IMR-90 (cell line): ENCODE data around the gene PRAF2.

ENCODE experiments used
- CEBPB ChIP-seq: IDR thresholded peaks from 2 replicates; pipeline ENCODE4 v1.6.1; 2012; ENCODE audit warnings: low read depth, low read length, improper control_type of control experiment
- POLR2A ChIP-seq: IDR thresholded peaks from 2 replicates; pipeline ENCODE4 v1.6.1; 2012; ENCODE audit warnings: mild to moderate bottlenecking, low read depth, low read length
- RAD21 ChIP-seq: IDR thresholded peaks from 2 replicates; pipeline ENCODE4 v1.6.1; 2012; ENCODE audit warnings: low read length, improper control_type of control experiment
- TF ChIP-seq, protein P1 (sequence below): conservative IDR thresholded peaks from 2 replicates; pipeline ENCODE4 v1.5.1; 2012; ENCODE audit warnings: mild to moderate bottlenecking, low read depth, low read length, improper control_type of control experiment
- TF ChIP-seq, protein P2 (sequence below): fragments of 150-350 bp; IDR thresholded peaks from 2 replicates; pipeline ENCODE4 v1.6.1; 2016; ENCODE audit warnings: low read depth, mild to moderate bottlenecking, low read length, moderate library complexity, borderline replicate concordance

DNA sequence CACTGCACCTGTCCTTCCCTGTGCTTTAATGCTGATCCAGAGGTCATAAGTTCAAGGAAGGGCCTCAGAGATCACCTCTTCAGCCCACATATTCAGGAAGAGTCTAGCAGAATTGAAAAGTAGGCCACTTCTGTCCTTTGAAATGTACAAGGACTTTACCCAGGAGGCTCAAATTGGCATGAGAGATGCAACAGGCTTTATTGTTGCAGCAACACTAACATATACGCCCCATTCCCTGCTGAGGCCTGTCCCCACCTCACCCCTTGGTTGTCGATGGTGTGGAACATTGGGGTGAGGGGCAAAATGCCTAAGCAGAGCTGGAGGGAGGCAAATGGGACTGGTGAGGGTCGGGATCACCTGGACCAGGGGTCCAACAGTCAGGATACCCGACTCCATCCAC, 2.8 kb downstream of the PRAF2 start:
- TF ChIP-seq, protein P1, sequence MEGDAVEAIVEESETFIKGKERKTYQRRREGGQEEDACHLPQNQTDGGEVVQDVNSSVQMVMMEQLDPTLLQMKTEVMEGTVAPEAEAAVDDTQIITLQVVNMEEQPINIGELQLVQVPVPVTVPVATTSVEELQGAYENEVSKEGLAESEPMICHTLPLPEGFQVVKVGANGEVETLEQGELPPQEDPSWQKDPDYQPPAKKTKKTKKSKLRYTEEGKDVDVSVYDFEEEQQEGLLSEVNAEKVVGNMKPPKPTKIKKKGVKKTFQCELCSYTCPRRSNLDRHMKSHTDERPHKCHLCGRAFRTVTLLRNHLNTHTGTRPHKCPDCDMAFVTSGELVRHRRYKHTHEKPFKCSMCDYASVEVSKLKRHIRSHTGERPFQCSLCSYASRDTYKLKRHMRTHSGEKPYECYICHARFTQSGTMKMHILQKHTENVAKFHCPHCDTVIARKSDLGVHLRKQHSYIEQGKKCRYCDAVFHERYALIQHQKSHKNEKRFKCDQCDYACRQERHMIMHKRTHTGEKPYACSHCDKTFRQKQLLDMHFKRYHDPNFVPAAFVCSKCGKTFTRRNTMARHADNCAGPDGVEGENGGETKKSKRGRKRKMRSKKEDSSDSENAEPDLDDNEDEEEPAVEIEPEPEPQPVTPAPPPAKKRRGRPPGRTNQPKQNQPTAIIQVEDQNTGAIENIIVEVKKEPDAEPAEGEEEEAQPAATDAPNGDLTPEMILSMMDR: no peak
- no peak for TF ChIP-seq POLR2A
- TF ChIP-seq CEBPB: no peak
- no peak for TF ChIP-seq RAD21
- TF ChIP-seq, protein P2, sequence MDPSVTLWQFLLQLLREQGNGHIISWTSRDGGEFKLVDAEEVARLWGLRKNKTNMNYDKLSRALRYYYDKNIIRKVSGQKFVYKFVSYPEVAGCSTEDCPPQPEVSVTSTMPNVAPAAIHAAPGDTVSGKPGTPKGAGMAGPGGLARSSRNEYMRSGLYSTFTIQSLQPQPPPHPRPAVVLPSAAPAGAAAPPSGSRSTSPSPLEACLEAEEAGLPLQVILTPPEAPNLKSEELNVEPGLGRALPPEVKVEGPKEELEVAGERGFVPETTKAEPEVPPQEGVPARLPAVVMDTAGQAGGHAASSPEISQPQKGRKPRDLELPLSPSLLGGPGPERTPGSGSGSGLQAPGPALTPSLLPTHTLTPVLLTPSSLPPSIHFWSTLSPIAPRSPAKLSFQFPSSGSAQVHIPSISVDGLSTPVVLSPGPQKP: no peak
